ENCODE results near the gene LSAMP.
"Not testable (repeated sequence)": the region's sequence is repeated elsewhere in the genome, so short reads cannot be mapped to it uniquely, and the experiment has no call there.

Gene LSAMP

DNA sequence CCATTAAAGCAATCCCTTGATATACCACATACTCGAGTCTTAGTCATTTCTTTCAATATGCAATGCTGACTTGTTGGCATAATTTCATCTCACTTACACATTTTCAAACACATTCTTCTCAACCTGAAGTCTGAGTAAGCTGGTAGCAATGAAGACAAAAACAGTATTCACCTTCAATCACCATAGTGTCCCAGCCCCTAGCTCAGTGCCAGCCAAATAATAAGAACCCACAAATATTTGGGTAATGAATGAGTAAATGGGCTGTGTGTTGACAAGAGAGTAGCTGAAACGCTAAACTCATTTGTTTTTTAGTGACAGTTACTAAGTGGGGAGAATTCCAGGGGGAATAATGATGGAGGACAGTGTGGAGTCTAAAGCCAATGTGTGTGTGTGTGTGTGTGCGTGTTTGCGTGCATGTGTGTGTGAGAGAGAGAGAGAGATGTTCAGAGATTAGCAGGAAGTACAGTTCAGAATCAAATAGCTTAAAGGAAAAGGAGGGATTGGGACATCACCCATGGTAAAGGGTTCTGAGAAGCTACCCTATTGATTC, 656.3 kb downstream of the LSAMP start:
- no peak for DNase-seq

DNA sequence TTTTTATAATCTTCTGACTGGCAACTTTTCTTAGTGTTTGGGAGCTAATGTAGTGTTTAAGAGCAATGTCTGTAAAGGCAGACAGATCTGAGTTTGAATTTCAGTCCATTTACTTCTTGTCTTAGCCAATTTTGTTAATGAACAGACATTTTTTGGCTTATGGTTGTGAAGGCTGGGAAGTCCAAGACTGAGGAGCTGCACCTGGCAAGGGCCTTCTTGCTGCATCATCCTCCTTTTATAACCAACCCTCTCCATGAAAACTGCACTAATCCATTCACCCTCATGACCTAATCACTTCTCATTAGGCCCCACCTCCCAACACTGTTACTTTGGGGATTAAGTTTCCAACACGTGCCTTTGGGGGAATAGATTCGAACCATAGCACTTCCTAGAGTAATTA, 657.5 kb downstream of the LSAMP start:
- no peak for DNase-seq

DNA sequence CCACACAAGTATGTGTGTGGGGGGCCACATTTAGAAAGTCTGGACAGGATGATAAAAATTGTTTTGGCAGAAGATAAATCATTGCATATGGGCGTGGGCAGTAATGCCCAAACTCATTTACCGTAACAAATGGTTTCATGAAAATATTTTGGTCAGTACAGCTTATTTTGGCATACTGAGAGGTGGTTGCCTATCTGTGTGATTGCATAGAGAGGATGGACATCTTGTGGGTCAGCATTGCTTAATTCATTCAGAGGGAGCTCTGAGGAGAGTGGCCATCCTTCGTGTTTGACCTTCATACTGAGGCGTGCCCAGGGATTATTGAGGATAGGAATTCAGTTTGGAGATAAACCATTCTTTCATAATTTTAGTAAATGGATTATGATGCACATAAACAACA, 659.5 kb downstream of the LSAMP start:
- DNase-seq, result no peak

DNA sequence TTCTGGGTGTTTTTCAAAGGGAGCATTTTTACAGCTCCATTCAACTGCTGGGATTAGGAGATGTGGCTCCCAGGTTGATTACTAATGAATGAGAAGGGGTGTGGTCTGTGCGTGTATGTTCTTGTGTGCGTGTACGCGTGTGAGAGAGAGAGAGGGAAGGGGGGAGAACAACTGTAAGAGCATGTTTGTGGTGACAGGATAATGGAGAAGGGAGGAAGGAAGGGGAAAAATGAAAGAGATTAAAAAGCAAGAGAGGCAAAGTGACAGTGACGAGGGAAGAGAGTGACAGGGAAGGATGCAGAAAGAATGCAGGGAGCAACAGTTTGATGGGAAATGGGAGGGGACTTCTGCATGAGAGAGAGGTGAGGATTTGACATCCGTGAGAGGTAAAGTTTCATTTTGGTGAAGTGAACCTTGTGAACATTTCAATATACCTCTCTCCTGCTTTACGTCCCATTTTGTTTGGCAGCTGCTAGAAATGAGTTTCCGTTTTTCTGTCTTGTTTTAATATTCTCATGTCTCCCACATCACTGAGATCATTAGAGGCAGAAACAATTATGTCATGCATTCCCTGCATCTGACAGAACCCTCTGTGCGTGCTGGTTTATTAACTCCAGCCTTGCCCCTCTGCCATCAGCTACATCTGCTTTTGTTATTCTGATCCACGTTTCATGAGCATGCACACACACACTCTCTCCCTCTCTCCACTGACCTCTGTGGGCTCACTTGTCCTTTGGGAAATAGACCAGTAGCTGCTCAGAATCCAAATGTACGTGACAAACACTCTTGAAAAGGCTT, 660.3 kb downstream of the LSAMP start:
- DNase-seq, result peak; percentile 32

DNA sequence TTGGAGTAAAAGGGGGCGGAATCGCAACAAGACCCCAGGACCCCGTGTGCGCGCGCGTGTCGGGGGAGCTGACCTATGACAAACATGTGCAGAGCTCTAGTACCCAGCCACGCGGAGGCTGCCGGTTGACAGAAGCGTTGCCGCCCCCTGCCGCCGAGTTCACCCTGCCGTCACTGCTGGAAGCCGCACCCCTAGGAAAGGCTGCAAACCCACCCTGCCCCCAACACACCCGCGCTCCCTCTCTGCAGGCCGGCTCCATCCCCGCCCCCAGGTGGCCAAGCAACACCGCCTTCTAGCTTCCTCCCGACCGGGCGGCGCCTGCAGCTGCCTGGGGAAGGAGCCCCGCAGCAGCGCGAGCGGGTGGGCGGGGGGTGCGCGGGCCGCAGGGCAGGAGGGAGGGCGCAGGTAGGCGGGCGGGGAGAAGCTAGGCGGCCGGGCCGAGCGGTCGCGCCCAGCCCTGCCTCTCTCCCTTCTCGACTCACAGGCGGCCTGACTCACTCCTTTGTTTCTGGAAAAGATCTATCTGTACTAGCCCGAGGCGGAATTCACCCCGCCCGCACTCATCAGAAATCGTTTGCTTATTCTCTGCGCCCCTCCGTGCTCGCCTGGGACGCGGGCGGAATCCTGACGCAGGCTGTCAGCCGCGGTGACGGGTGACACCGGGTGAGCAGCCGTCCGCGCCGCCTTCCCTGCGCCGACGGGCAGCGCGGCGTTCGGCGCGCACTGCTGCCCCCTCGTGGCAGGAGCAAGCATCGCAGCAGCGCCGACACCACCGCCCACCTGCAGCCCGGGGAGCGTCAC, 661.1 kb downstream of the LSAMP start:
- DNase-seq, result peak; percentile 94

DNA sequence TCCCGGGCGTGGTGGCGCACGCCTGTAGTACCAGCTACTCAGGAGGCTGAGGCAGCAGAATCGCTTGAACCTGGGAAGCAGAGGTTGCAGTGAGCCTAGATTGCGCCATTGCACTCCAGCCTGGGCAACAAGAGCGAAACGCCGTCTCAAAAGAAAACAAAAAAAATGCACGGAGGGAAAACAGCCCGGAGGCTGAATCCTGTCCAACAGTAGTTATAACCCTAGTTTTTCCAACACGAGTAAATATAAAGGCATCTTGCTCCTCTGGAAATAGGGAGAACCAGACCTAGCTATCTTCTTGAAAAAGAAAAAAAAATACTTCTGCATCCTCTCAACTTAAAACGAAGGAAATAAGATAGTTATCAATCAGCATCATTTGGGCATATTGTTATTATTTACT, 661.9 kb downstream of the LSAMP start:
- not testable (repeated sequence) for DNase-seq

DNA sequence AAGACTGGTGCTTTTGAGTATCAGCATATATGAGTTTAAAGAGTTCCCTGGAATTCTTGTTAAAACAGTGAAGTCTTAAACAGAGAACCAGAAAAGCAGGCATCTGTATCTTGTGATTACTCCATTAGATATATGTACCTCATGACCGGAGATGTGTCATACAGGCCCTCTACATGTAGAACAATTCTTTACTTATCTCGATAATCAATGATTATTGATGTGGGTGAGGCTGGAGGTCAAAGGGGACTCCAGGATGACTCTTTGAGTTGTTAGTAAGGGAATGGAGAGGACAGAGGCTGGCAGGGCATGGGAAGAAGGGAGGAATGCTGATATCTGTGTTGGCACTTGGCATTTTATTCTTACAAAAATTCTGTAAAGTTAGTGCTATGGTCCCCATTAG, 666.3 kb downstream of the LSAMP start:
- DNase-seq, result no peak

DNA sequence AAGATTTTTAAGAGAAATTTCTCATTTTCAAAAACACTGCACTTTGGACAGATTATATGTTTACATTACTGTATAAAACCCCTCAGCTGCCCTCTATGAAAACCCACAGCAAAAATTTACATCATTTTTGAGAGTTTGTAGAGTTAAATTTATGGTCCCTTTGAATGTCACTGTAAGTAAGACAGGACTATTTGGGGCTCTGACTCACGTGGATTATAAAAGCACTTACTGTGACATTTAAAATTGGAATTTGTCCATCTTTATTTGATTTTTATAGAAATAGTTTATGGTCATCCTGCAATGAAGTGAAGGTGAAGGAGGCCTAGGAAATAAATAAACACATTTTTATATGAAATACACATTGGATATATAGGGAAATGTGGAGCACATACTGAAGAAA, 672.3 kb downstream of the LSAMP start:
- DNase-seq, result no peak

DNA sequence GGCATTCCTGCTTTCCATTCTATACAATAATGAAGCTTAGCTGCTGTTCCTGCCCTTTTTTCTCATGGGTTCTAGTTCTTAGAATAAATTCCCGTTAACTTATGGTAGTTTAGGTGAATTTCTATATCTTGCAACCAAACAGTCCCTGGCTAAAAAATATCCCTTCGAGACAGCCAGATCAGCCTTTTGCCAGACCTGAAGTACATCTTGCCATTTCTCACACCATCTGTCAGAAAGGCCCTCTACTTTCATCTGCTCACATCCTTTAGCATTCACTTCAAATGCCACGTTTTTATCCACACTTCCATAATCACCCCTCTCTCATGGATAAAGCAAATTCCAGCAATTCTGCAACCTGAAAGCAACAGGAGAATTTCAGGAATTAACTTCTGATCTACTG, 676.6 kb downstream of the LSAMP start:
- DNase-seq, result no peak

DNA sequence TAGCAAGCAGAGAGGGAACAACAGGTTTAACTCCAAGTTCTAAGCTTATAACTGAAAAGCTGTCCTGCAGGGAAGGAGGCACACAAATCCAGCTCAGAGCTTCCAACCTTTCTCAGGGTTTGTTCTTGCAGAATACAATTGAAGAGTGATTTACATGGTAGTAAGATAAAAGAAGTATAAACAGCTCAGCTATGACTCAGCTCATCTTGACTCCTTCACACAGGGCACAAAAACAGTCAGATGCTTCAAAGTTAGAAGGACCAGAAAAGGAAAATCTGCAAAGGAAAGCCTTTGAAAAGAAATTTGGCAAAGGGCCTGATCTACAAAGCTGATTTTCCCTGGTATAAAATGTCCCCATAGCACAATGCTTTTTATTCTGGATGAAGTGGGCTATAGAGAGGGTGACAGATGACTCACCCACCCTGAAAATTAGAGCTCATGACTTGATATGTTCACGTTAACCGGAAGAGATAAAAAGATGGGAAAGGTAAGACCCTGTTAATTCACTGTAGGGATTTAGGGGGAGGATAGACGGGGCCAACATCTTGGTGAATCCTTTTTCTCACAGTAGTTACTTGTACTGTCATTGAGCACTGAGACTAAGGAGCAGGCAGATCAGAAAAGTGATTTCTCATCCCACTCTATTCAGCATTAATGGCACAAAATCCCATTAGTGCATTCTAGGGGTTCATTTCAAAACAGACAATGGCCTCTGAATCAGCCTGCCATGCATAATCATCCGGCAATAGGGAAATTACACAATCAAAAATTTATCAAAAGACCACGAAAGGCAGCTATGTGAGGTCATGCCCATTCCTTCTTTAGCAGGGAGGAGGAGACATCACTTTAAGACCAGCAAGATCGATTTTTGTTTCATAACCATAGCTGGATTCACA, 678.5 kb downstream of the LSAMP start:
- peak; percentile 19 for DNase-seq

DNA sequence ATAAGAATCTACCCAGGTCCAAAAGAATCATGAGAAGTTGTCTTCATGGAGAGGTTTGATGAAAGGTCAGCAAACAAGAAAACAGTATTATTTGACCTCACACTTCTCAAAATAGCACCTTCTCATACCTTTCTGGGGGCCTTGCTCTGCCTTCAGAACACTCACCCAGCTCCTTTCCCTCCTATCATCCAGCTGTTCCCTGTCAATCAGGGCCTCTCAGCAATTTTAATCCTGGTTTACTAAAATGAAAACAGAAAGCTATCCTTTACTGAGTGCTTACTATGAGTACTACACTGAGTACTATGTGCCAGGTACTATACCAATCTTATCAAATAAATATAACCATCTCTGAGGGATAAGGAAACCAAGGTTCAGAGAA, 683.4 kb downstream of the LSAMP start:
- DNase-seq, result no peak

DNA sequence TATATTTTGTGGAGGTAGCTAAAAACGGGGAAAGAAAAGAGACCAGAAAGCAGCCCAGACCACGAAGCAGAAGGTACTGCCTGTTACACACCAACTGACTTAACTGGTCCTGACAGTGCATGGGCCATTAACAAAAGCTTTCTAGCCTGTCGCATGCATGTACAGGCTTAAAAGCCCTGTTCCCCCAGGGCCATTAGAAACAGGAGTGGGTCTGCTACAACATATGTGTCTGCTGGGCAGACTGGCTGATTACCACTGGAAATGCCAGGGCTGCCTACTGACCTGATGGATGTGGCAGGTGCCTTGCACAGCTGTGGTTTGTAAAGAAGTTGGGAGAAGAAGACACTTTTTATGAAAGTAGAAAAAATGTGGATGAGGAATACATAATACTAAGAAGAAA, 684.6 kb downstream of the LSAMP start:
- DNase-seq, result peak; percentile 47

DNA sequence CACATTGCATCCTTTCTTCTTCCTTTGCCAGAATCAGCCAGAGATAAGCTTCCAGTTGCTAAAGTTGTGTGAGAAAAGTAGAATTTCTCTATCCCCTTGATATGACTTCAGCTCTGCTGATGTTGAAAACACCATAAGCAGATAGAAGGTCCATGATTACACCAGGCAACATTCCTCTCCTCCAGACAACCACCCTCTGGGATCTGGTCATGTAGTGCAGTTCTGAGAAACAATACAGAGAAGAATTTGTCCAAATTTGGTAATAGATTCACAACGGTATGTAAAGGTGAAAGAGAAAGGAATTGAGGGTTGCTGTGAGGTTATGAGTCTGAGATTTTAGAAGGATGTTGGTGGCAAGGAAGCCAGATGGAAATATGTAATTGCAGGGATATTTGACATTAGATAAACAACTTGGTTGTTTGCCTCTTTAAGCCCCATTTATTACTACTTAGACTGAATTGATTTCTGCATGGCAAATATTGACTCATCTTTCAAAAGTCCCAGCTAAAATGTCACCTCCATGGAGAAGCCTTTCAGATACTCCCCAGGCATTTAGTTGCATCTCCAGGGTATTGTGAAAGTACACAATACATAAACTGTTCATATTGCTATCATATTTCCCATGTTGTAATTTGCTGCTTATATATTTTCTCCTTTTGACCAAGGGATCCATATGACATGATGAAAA, 687.1 kb downstream of the LSAMP start:
- DNase-seq, result peak; percentile 91

DNA sequence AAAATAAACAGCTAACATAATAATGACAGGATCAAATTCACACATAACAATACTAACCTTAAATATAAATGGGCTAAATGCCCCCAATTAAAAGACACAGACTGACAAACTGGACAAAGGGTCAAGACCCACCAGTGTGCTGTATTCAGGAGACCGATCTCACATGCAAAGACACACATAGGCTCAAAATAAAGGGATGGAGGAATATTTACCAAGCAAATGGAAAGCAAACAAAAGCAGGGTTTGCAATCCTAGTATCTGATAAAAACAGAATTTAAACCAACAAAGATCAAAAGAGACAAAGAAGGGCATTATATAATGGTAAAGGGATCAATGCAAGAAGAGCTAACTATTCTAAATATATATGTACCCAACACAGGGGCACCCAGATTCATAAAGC, 692.3 kb downstream of the LSAMP start:
- not testable (repeated sequence) for DNase-seq

Measured in NCI-H69 (cell line).